HCT116 (cell line): Measurements from ENCODE around the gene LMO2. TPM values are rescaled to one million over a fixed set of nuclear protein-coding genes. Genes with fewer than 3 reads are reported as not detected.

Experiments used
- ATAC-seq: fragments of 200-7000 bp; cut with Tn5 transposase; 2 replicates; pipeline ENCODE4 v1.9.1; 2020; ENCODE audit warnings: mild to moderate bottlenecking, moderate library complexity
- BruUV-seq: library from RNA; stranded (reverse); fragments of 400-500 nt; replicated peaks from 2 replicates; lab custom pipeline; 2021; lab: Mats Ljungman, UMichigan
- CTCF ChIA-PET: fragments of 300-600 bp; sonication (Branson Sonifier 250); formaldehyde crosslinking; loops from one replicate; lab custom pipeline; 2021; ENCODE audit warnings: antibody characterized with exemption; lab: Charles Lee
- POLR2A ChIA-PET: fragments of 300-600, 350-600 bp; sonication (Branson Sonifier 250); formaldehyde crosslinking; loops from one replicate; lab custom pipeline; 2021; ENCODE audit warnings: antibody characterized with exemption; lab: Charles Lee
- RAD21 ChIA-PET, 2 experiments: fragments of 300-600 bp; sonication (Branson Sonifier 250); formaldehyde crosslinking; loops; one replicate each; lab custom pipeline; 2023; ENCODE audit warnings: low total read pairs in 2 of 2; ENCODE audit not compliant: uncharacterized antibody in 2 of 2, unreplicated experiment in 2 of 2, low non-redundant PET in 1 of 2; lab: Charles Lee
- DNase-seq: peaks from one replicate; pipeline ENCODE4 v3.0.0-alpha.2; 2010; ENCODE audit warnings: low read depth, low spot score
- H2AFZ ChIP-seq: fragments of 200-600 bp; shearing (Covaris generic), sonication (generic); 2 replicates; pipeline ENCODE4 v1.6.1; 2017; ENCODE audit warnings: low read depth, mixed run types, mixed read lengths, antibody characterized with exemption, low read length; ENCODE audit not compliant: poor library complexity, severe bottlenecking
- H3K27ac ChIP-seq: 2 replicates; pipeline ENCODE4 v1.5.1; 2012; ENCODE audit warnings: low read depth, low read length
- H3K27me3 ChIP-seq: fragments of 200-600 bp; sonication (generic); 2 replicates; pipeline ENCODE4 v1.6.1; 2016; ENCODE audit warnings: mixed run types, low read length, mixed read lengths; ENCODE audit not compliant: insufficient read depth
- H3K36me3 ChIP-seq, 2 experiments: fragments of 200-500 bp in 1 of 2; fragments of 200-600 bp in 1 of 2; sonication (Bioruptor generic) in 1 of 2; sonication (generic) in 1 of 2; 2 replicates each; pipeline versions ENCODE4 v1.5.1 to v1.6.1; 2014 to 2016; ENCODE audit warnings: low read length in 2 of 2, inconsistent platforms in 1 of 2, mixed read lengths in 1 of 2, mixed run types in 1 of 2; ENCODE audit not compliant: insufficient read depth in 2 of 2, control insufficient read depth in 1 of 2
- H3K4me1 ChIP-seq, 2 experiments: fragments of 200-600 bp in 1 of 2; sonication (generic) in 1 of 2; 2 replicates each; pipeline versions ENCODE4 v1.5.1 to v1.6.1; 2012 to 2017; ENCODE audit warnings: low read length in 2 of 2, inconsistent platforms in 1 of 2, mild to moderate bottlenecking in 1 of 2, mixed read lengths in 1 of 2, mixed run types in 1 of 2, moderate library complexity in 1 of 2; ENCODE audit not compliant: insufficient read depth in 2 of 2, control insufficient read depth in 1 of 2
- H3K4me2 ChIP-seq: fragments of 200-600 bp; sonication (generic); 2 replicates; pipeline ENCODE4 v1.6.1; 2017; ENCODE audit warnings: mixed run types, low read length, mixed read lengths
- H3K4me3 ChIP-seq, 2 experiments: fragments of 200-600 bp in 1 of 2; sonication (generic) in 1 of 2; replicated peaks in 1 of 2; 2 replicates each; pipeline ENCODE4 v1.5.1; 2011 to 2016; ENCODE audit warnings: low read length in 2 of 2, control low read depth in 1 of 2, low read depth in 1 of 2, mild to moderate bottlenecking in 1 of 2, mixed read lengths in 1 of 2, mixed run types in 1 of 2
- H3K79me2 ChIP-seq: fragments of 200-600 bp; sonication (generic); 2 replicates; pipeline ENCODE4 v1.6.1; 2017; ENCODE audit warnings: mild to moderate bottlenecking, mixed run types, low read length, moderate library complexity, mixed read lengths; ENCODE audit not compliant: insufficient read depth
- H3K9ac ChIP-seq: fragments of 200-600 bp; sonication (generic); 2 replicates; pipeline ENCODE4 v1.6.1; 2016; ENCODE audit warnings: low read length, mixed read lengths
- H3K9me2 ChIP-seq: fragments of 200-600 bp; sonication (generic), shearing (Covaris generic); 2 replicates; pipeline ENCODE4 v1.6.1; 2017; ENCODE audit warnings: mixed run types, mild to moderate bottlenecking, moderate library complexity; ENCODE audit not compliant: insufficient read depth
- H3K9me3 ChIP-seq, 2 experiments: fragments of 200-500 bp in 1 of 2; fragments of 200-600 bp in 1 of 2; sonication (Bioruptor generic) in 1 of 2; sonication (generic) in 1 of 2; 2 replicates each; pipeline ENCODE4 v1.6.1; 2014 to 2017; ENCODE audit warnings: low read length in 2 of 2, mixed read lengths in 2 of 2, inconsistent platforms in 1 of 2, low read depth in 1 of 2, mild to moderate bottlenecking in 1 of 2, mixed run types in 1 of 2, moderate library complexity in 1 of 2; ENCODE audit not compliant: control insufficient read depth in 1 of 2, insufficient read depth in 1 of 2
- H4K20me1 ChIP-seq: fragments of 200-600 bp; sonication (generic), shearing (Covaris generic); 2 replicates; pipeline ENCODE4 v1.6.1; 2017; ENCODE audit warnings: mixed run types, mild to moderate bottlenecking, moderate library complexity; ENCODE audit not compliant: insufficient read depth
- ATF3 ChIP-seq: IDR thresholded peaks from 2 replicates; pipeline ENCODE4 v1.6.1; 2012
- CBX3 ChIP-seq: IDR thresholded peaks from 2 replicates; pipeline ENCODE4 v1.6.1; 2012; ENCODE audit warnings: low read depth
- CEBPB ChIP-seq: IDR thresholded peaks from 2 replicates; pipeline ENCODE4 v1.6.1; 2012; ENCODE audit warnings: low read depth
- CTCF ChIP-seq, 3 experiments: fragments of 200-600 bp in 1 of 3; sonication (generic) in 1 of 3; IDR thresholded peaks in 2 of 3; conservative IDR thresholded peaks in 1 of 3; 2 replicates each; pipeline ENCODE4 v1.5.1; 2012 to 2017; ENCODE audit warnings: low read depth in 2 of 3, low read length in 2 of 3, antibody characterized with exemption in 1 of 3, borderline replicate concordance in 1 of 3, control low read depth in 1 of 3, mild to moderate bottlenecking in 1 of 3, mixed read lengths in 1 of 3, mixed run types in 1 of 3, moderate library complexity in 1 of 3; ENCODE audit not compliant: insufficient read depth in 1 of 3
- EGR1 ChIP-seq: IDR thresholded peaks from 2 replicates; pipeline ENCODE4 v1.6.1; 2012; ENCODE audit warnings: low read depth
- EZH2 ChIP-seq: fragments of 200-600 bp; sonication (generic); IDR thresholded peaks from 2 replicates; pipeline ENCODE4 v1.6.1; 2017; ENCODE audit warnings: antibody characterized with exemption, mixed run types
- RAD21 ChIP-seq: IDR thresholded peaks from 2 replicates; pipeline ENCODE4 v1.6.1; 2012; ENCODE audit warnings: low read depth, mild to moderate bottlenecking
- SIN3A ChIP-seq: IDR thresholded peaks from 2 replicates; pipeline ENCODE4 v1.6.1; 2012; ENCODE audit warnings: low read depth
- SP1 ChIP-seq: IDR thresholded peaks from 2 replicates; pipeline ENCODE4 v1.6.1; 2012; ENCODE audit warnings: low read depth
- TCF7L2 ChIP-seq: IDR thresholded peaks from 2 replicates; pipeline ENCODE4 v1.7.0; 2011; ENCODE audit warnings: borderline replicate concordance, inconsistent platforms; ENCODE audit not compliant: insufficient read depth, insufficient read length; ENCODE audit errors: extremely low read depth
- YY1 ChIP-seq: IDR thresholded peaks from 2 replicates; pipeline ENCODE4 v1.6.1; 2011; ENCODE audit warnings: low read length, low read depth, moderate library complexity, mild to moderate bottlenecking; ENCODE audit not compliant: insufficient replicate concordance; ENCODE audit errors: extremely low read depth
- ZBTB33 ChIP-seq: IDR thresholded peaks from 2 replicates; pipeline ENCODE4 v1.6.1; 2011; ENCODE audit warnings: mild to moderate bottlenecking, low read length, moderate library complexity; ENCODE audit not compliant: insufficient replicate concordance; ENCODE audit errors: extremely low read depth
- ZFX ChIP-seq: fragments of 450-650 bp; IDR thresholded peaks from 2 replicates; pipeline ENCODE4 v1.6.1; 2017
- intact Hi-C: fragments of 100-400 bp; cut with micrococcal nuclease; formaldehyde crosslinking; loops from 2 replicates; pipeline ENCODE4 v1.10.0; 2022
- total RNA-seq: library from RNA; stranded (reverse); gene quantifications from one replicate; pipeline ENCODE4 v1.2.1, GENCODE V29; 2021; ENCODE audit not compliant: unreplicated experiment

Gene LMO2
- total RNA-seq, 1 experiment from 2014 or later = 2.8 TPM

GRCh38 chr11:33867561-33867960 is 24.3 kb downstream of the LMO2 start:
- intact Hi-C loops = no loop called here
- Histone ChIP-seq H3K9me2 (no peaks in the 10 kb centered on the region), H3K27me3 (0 out of 2 replicates have a peak, but pooled peaks cover 11% of the 10 kb centered on the region), H3K4me3 (no peak overlapping the region), H3K36me3 (no peaks in the 10 kb centered on the region), H2AFZ (no peak overlapping the region), H3K4me1 (peaks cover 2 to 4% of the 10 kb centered on the region in 2 experiments; a peak in 2 of 4 replicates), H3K9me3 (no peaks in the 10 kb centered on the region), H3K79me2 (no peaks in the 10 kb centered on the region), H3K27ac (no peak overlapping the region), H3K4me2 (no peak overlapping the region), H4K20me1 (no peaks in the 10 kb centered on the region), H3K9ac (no peak overlapping the region)
- no peak for TF ChIP-seq TCF7L2
- no peak for TF ChIP-seq EZH2
- TF ChIP-seq CEBPB = no peak
- no peak for TF ChIP-seq SIN3A
- TF ChIP-seq SP1 = no peak
- RAD21 ChIA-PET = no interaction called here
- DNase-seq = no peak
- CTCF ChIA-PET = interaction anchor here (1.2 to 1.6 kb wide), 3 partner anchors 11 to 120 kb away, joined by 4 to 7 read pairs (median 6); no protein-coding TSS in a partner anchor
- no peak for ATAC-seq
- POLR2A ChIA-PET = no interaction called here
- BruUV-seq = no TSS peak

- H3K4me2 ChIP-seq = no peak overlapping the region
- H3K27me3 ChIP-seq = 0 out of 2 replicates have a peak, but pooled peaks cover 11% of the 10 kb centered on the region
- RAD21 ChIA-PET = no interaction called here
- intact Hi-C loops = no loop called here
- TF ChIP-seq RAD21 = no peak
- TF ChIP-seq CEBPB = no peak
- no peak for TF ChIP-seq EGR1
- no peak for TF ChIP-seq CBX3
- no peak for TF ChIP-seq ATF3
- TF ChIP-seq EZH2 = no peak
- no peak for TF ChIP-seq CTCF (IDR thresholded peaks at IDR 0.05 in 2 of 3, conservative IDR thresholded peaks at IDR 0.05 in 1 of 3; ENCODE audit: borderline replicate concordance in 1 of 3, insufficient read depth in 1 of 3, low read depth in 2 of 3, low read length in 2 of 3)
- no peak for TF ChIP-seq ZFX
- no peak for TF ChIP-seq YY1
- TF ChIP-seq TCF7L2 = no peak
- TF ChIP-seq ZBTB33 = no peak
- H3K9me3 ChIP-seq = no peaks in the 10 kb centered on the region
- no peaks in the 10 kb centered on the region for H3K9me2 ChIP-seq
- no peak overlapping the region for H3K9ac ChIP-seq
- H3K4me3 ChIP-seq = no peak overlapping the region
- BruUV-seq = no TSS peak
- peaks cover 2 to 4% of the 10 kb centered on the region in 2 experiments; a peak in 2 of 4 replicates for H3K4me1 ChIP-seq
- no peak overlapping the region for H3K27ac ChIP-seq
- ATAC-seq (no peak), DNase-seq (no peak)
- CTCF ChIA-PET = interaction anchor here (1.5 to 1.6 kb wide), 2 partner anchors 11 to 121 kb away, joined by 4 to 7 read pairs; no protein-coding TSS in a partner anchor
- H3K36me3 ChIP-seq = no peaks in the 10 kb centered on the region
- POLR2A ChIA-PET = no interaction called here
- H4K20me1 ChIP-seq = no peaks in the 10 kb centered on the region
- no peak overlapping the region for H2AFZ ChIP-seq
- no peaks in the 10 kb centered on the region for H3K79me2 ChIP-seq
These were observed 24.9 kb downstream of the LMO2 start for GRCh38 chr11:33866936-33867335.
